SK-N-SH (cell line): ENCODE data around the gene ZNF221. TPM values are rescaled to one million over a fixed set of nuclear protein-coding genes. Genes with fewer than 3 reads are reported as not detected.
A peak's percentile ranks its signal among the peaks of the same experiment; 100 is the strongest.

ENCODE experiments used
- CTCF ChIA-PET: fragments of 300-600, 350-600 bp; formaldehyde crosslinking; extraction: SDS; loops from one replicate; lab custom pipeline; 2021; lab: Yijun Ruan, JAX
- POLR2A ChIA-PET: fragments of 350-600 bp; sonication (Branson Sonifier 250); formaldehyde crosslinking; extraction: SDS; loops from one replicate; lab custom pipeline; 2020; ENCODE audit warnings: antibody characterized with exemption, inconsistent platforms; lab: Yijun Ruan, JAX
- DNase-seq: peaks from one replicate; pipeline ENCODE4 v3.0.0; 2012
- H2AFZ ChIP-seq: fragments of 200-600 bp; sonication (generic); 2 replicates; pipeline ENCODE4 v1.8.1; 2016; ENCODE audit warnings: antibody characterized with exemption, mild to moderate bottlenecking, low read depth
- H3F3A ChIP-seq: fragments of 200-600 bp; sonication (generic); replicated peaks from 2 replicates; pipeline ENCODE3; 2016; ENCODE audit warnings: antibody characterized with exemption, mild to moderate bottlenecking; ENCODE audit not compliant: insufficient read depth
- H3K27ac ChIP-seq, 2 experiments: fragments of 200-500 bp in 1 of 2; fragments of 200-600 bp in 1 of 2; sonication (Bioruptor generic) in 1 of 2; sonication (generic), shearing (Covaris generic) in 1 of 2; 2 replicates each; pipeline versions ENCODE4 v1.5.1 to v1.6.1; 2014 to 2016; ENCODE audit warnings: low read depth in 2 of 2, inconsistent platforms in 1 of 2, low read length in 1 of 2, mild to moderate bottlenecking in 1 of 2, mixed read lengths in 1 of 2
- H3K27me3 ChIP-seq: fragments of 200-600 bp; sonication (generic), shearing (Covaris generic); 2 replicates; pipeline ENCODE4 v1.6.1; 2016; ENCODE audit warnings: mixed run types; ENCODE audit not compliant: insufficient read depth
- H3K36me3 ChIP-seq, 2 experiments: fragments of 200-500 bp in 1 of 2; fragments of 200-600 bp in 1 of 2; sonication (Bioruptor generic) in 1 of 2; sonication (generic) in 1 of 2; replicated peaks in 1 of 2; 2 replicates each; pipeline versions ENCODE3 to v1.5.1; 2014 to 2016; ENCODE audit warnings: low read length in 1 of 2, mild to moderate bottlenecking in 1 of 2; ENCODE audit not compliant: insufficient read depth in 2 of 2, control insufficient read depth in 1 of 2
- H3K4me1 ChIP-seq, 2 experiments: fragments of 200-500 bp in 1 of 2; fragments of 200-600 bp in 1 of 2; sonication (Bioruptor generic) in 1 of 2; sonication (generic), shearing (Covaris generic) in 1 of 2; 2 replicates each; pipeline versions ENCODE4 v1.5.1 to v1.6.1; 2014 to 2016; ENCODE audit warnings: low read depth in 1 of 2, low read length in 1 of 2, mixed run types in 1 of 2; ENCODE audit not compliant: insufficient read depth in 2 of 2, control insufficient read depth in 1 of 2
- H3K4me2 ChIP-seq: fragments of 200-600 bp; sonication (generic), shearing (Covaris generic); 2 replicates; pipeline ENCODE4 v1.6.1; 2017; ENCODE audit warnings: mixed run types
- H3K4me3 ChIP-seq, 2 experiments: fragments of 200-500 bp in 1 of 2; fragments of 200-600 bp in 1 of 2; sonication (Bioruptor generic) in 1 of 2; sonication (generic), shearing (Covaris generic) in 1 of 2; 2 replicates each; pipeline versions ENCODE4 v1.5.1 to v1.8.1; 2014 to 2016; ENCODE audit warnings: low read depth in 2 of 2, inconsistent platforms in 1 of 2, low read length in 1 of 2, mild to moderate bottlenecking in 1 of 2, mixed read lengths in 1 of 2, moderate library complexity in 1 of 2
- H3K79me2 ChIP-seq: fragments of 200-600 bp; sonication (generic); 2 replicates; pipeline ENCODE4 v1.8.1; 2017; ENCODE audit warnings: mild to moderate bottlenecking; ENCODE audit not compliant: insufficient read depth
- H3K9ac ChIP-seq: fragments of 200-600 bp; sonication (generic); 2 replicates; pipeline ENCODE4 v1.6.1; 2017; ENCODE audit warnings: mixed run types
- H3K9me2 ChIP-seq: fragments of 200-600 bp; sonication (generic); 2 replicates; pipeline ENCODE4 v1.6.1; 2017; ENCODE audit warnings: mixed run types
- H3K9me3 ChIP-seq: fragments of 200-600 bp; sonication (generic); 2 replicates; pipeline ENCODE4 v1.6.1; 2017; ENCODE audit warnings: mixed run types, mild to moderate bottlenecking, moderate library complexity
- H4K20me1 ChIP-seq: fragments of 200-600 bp; sonication (generic); 2 replicates; pipeline ENCODE4 v1.6.1; 2017; ENCODE audit warnings: mild to moderate bottlenecking, mixed run types; ENCODE audit not compliant: insufficient read depth
- GABPA ChIP-seq: IDR thresholded peaks from 2 replicates; pipeline ENCODE4 v1.4.0; 2012; ENCODE audit warnings: low read depth, mild to moderate bottlenecking
- RAD21 ChIP-seq: IDR thresholded peaks from 2 replicates; pipeline ENCODE4 v1.6.1; 2012; ENCODE audit warnings: mild to moderate bottlenecking, low read length
- WGBS: methylation state at CpG from one replicate; pipeline ENCODE4 v1.1.6; 2017; ENCODE audit warnings: low lambda C conversion rate; 5-methylcytosine and 5-hydroxymethylcytosine counted together
- polyA plus RNA-seq, 3 experiments: library from polyadenylated mRNA; depleted of rRNA; stranded (reverse); fragments of >200 nt; gene quantifications; 2 replicates each; pipeline ENCODE4 v1.2.3, GENCODE V29; 2012
- TF ChIP-seq, protein P1 (sequence below): IDR thresholded peaks from 2 replicates; pipeline ENCODE4 v1.4.0; 2012; ENCODE audit warnings: low read depth, borderline replicate concordance
- TF ChIP-seq, protein P2 (sequence below): IDR thresholded peaks from 2 replicates; pipeline ENCODE4 v1.4.0; 2012; ENCODE audit warnings: low read depth
- TF ChIP-seq, protein P3 (sequence below): fragments of 200-600 bp; sonication (generic); IDR thresholded peaks from 2 replicates; pipeline ENCODE4 v1.6.1; 2017; ENCODE audit warnings: antibody characterized with exemption, mild to moderate bottlenecking, moderate library complexity
- TF ChIP-seq, protein P4 (sequence below): IDR thresholded peaks from 2 replicates; pipeline ENCODE4 v1.4.0; 2012; ENCODE audit warnings: low read depth, borderline replicate concordance

The ZNF221 gene
- polyA plus RNA-seq, 1 of the 3 experiments (the other 2 are of a cell fraction), result 0.64 TPM

DNA sequence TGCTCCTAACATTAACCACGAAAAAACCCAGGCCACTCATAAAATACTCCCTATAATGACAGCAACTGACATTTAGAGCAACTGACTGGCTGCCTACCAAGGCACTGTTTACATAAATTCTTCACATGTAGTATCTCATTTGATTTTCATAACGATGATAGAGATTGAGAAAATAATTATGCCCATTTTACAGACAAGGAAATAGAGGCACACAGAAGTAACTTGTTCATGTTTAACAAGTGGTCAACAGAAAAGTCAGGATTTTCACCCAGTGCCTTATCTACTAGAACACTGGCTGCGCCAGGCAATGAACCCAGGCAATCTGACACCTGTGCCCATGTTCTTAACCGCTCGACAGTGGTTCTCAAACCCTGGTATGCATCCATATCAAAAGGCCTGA is 22.2 kb upstream of the ZNF221 start (continued):
- TF ChIP-seq, protein P1, sequence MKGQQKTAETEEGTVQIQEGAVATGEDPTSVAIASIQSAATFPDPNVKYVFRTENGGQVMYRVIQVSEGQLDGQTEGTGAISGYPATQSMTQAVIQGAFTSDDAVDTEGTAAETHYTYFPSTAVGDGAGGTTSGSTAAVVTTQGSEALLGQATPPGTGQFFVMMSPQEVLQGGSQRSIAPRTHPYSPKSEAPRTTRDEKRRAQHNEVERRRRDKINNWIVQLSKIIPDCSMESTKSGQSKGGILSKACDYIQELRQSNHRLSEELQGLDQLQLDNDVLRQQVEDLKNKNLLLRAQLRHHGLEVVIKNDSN, result no peak
- TF ChIP-seq GABPA, result no peak

DNA sequence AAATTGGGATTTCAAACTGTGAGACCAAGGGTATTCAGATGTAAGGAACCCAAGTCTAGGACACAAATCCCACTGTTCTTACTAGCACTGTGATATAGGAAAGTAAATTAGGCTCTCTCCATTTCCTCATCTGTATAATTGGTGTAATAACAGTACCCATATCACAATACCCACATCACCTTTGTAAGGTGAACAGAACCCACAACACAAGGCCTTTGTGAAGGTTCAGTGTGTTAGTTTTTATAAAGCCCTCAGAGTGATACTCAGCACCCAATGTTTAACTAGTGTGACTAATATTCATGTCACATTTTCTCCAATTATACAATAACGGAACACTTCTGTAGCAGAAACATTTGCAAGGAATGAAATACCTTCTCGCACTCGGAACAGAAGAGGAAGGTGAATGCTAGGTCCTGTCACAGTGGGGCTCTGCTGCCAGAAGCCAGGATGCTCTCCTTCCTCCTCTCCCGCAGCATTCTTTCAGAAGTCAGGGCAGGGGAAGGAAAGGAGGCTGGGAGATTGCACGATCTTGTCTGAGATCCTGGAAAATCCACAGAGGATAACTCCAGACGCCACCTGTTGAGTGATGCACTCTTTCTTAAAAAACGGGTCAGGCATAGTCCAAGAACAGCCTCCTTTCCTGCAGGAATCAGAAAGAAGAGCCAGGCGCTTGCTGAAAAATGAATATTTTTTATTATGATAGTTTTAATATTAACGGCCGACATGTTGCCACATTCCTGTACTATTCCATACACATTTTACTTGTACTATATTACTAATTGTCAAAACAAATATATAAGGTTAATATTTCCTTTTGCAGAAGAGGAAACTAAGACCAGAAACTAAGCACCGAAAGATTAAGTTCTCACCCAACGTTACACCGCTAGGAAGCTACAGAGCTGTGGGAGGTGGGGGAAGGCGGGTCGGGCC is 16.7 kb upstream of the ZNF221 start:
- Histone ChIP-seq H3K9me2 (no peaks in the 10 kb centered on the region), H3K27me3 (no peaks in the 10 kb centered on the region), H3K4me3 (peak overlapping the region; percentile 88 to 93), H2AFZ (peak overlapping the region; percentile 98), H3K79me2 (peaks cover 22% of the 10 kb centered on the region), H3K27ac (peak overlapping the region; percentile 88 to 90), H3K4me2 (peak overlapping the region; percentile 74), H3F3A (peaks cover 17% of the 10 kb centered on the region), H4K20me1 (no peaks in the 10 kb centered on the region), H3K36me3 (peaks cover 37 to 40% of the 10 kb centered on the region in 2 experiments), H3K9ac (peak overlapping the region; percentile 82), H3K4me1 (no peaks in the 10 kb centered on the region; a peak in 3 of 4 replicates), H3K9me3 (0 out of 2 replicates have a peak, but pooled peaks cover under 1% of the 10 kb centered on the region)
- POLR2A ChIA-PET, result interaction anchor here (1.2 to 2.2 kb wide), 7 partner anchors 11 to 566 kb away, joined by 3 to 33 read pairs (median 9); partner anchors contain the start of genes ZNF180 and ZNF221
- peak; percentile 15 for DNase-seq
- CTCF ChIA-PET, result interaction anchor here (1.2 kb wide), 2 partner anchors 10 to 17 kb away, joined by 3 to 5 read pairs; partner anchors contain the start of gene ZNF221
- TF ChIP-seq, protein P2, sequence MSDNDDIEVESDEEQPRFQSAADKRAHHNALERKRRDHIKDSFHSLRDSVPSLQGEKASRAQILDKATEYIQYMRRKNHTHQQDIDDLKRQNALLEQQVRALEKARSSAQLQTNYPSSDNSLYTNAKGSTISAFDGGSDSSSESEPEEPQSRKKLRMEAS, result no peak
- TF ChIP-seq, protein P3, sequence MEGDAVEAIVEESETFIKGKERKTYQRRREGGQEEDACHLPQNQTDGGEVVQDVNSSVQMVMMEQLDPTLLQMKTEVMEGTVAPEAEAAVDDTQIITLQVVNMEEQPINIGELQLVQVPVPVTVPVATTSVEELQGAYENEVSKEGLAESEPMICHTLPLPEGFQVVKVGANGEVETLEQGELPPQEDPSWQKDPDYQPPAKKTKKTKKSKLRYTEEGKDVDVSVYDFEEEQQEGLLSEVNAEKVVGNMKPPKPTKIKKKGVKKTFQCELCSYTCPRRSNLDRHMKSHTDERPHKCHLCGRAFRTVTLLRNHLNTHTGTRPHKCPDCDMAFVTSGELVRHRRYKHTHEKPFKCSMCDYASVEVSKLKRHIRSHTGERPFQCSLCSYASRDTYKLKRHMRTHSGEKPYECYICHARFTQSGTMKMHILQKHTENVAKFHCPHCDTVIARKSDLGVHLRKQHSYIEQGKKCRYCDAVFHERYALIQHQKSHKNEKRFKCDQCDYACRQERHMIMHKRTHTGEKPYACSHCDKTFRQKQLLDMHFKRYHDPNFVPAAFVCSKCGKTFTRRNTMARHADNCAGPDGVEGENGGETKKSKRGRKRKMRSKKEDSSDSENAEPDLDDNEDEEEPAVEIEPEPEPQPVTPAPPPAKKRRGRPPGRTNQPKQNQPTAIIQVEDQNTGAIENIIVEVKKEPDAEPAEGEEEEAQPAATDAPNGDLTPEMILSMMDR, result peak; percentile 15
- TF ChIP-seq, protein P4, sequence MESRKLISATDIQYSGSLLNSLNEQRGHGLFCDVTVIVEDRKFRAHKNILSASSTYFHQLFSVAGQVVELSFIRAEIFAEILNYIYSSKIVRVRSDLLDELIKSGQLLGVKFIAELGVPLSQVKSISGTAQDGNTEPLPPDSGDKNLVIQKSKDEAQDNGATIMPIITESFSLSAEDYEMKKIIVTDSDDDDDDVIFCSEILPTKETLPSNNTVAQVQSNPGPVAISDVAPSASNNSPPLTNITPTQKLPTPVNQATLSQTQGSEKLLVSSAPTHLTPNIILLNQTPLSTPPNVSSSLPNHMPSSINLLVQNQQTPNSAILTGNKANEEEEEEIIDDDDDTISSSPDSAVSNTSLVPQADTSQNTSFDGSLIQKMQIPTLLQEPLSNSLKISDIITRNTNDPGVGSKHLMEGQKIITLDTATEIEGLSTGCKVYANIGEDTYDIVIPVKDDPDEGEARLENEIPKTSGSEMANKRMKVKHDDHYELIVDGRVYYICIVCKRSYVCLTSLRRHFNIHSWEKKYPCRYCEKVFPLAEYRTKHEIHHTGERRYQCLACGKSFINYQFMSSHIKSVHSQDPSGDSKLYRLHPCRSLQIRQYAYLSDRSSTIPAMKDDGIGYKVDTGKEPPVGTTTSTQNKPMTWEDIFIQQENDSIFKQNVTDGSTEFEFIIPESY, result no peak
- TF ChIP-seq RAD21, result no peak
- WGBS, result 7% methylated on average over 15 of the region's 15 CpGs
